ENCODE measurements around the gene CRACR2B.

The CRACR2B gene

GRCh38 chr11:839875-840617 is 12.3 kb downstream of the CRACR2B start:
- no peak for DNase-seq (ENCODE audit: low spot score)

GRCh38 chr11:841981-842369 is 14.3 kb downstream of the CRACR2B start:
- no peak for DNase-seq (ENCODE audit: low spot score)

- peak; percentile 88 for DNase-seq (ENCODE audit: low spot score)
Observed at GRCh38 chr11:842370-843002, 14.8 kb downstream of the CRACR2B start, which contains the start of the genes POLR2L and TSPAN4. POLR2L (minus strand) TSS chr11:842529; CDS start chr11:842508, 21 bp downstream. TSPAN4 (plus strand) TSS chr11:842852; CDS start chr11:850305, 7,453 bp downstream.

DNA sequence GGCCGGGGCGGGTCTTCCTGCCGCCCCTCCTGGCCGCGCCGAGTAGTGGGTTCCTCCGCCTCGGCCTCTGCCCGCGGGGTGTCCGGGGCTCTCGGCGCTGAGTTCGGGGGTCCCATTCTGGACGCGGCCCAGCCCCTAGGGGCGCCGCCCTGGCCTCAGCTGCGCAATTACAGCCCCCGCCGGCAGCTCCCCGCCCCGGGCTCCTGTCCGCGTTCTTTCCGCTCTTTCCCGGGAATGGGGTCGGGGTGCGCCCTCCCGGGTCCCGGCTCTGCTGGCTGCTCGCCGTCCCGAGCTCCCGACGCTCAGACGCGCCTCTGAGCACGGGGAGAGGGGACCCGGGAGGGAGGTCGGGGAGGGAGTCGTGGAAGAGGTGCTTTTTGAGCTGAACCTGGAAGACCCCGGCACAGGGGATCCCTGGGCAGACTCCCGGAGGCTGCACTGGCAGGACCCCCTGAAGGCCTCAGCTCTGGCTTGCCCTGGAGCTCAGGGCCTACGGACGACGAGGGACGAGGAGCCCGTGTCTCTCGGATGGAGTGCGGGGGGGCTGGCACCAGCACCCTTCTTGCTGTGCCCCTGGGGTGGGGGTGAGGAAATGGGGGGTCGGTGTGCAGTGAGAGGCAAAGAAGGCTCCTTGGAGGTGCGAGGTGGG is 15.5 kb downstream of the CRACR2B start:
- DNase-seq (ENCODE audit: low spot score), result no peak

- DNase-seq (ENCODE audit: low spot score), result peak; percentile 81
Observed at GRCh38 chr11:843818-844692, 16.3 kb downstream of the CRACR2B start.

GRCh38 chr11:844693-845644 is 17.2 kb downstream of the CRACR2B start:
- peak; percentile 70 for DNase-seq (ENCODE audit: low spot score)

DNA sequence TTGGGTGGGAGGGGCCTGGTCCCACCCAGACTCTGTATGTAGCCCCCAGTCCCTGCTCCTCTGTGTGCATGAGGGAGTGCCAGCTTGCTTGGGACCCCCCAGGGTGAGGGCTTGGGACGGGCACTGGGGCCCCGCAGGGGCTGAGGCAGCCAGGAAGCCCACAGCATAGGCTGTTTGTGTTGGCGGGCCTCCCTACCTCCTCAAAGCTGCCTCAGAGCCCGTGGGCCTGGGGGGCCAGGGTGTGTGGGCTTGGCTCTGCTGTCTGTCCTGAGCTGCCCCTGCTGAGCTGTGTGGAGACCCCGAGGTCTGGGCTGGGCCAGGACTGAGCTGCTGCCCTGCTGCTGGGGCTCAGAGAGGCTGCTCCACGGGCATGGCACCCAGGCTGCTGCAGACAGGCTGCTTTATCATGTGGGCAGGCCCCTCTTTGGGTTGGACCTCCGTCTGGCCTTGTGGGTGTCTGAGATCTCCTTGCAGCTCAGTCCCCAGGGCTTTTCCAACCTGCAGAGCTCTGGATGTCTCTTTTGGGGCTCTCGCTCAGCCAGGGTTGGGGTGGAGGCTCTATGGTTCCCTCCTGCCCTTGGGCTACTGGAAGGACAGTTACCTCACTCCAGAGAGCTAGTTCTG is 18.3 kb downstream of the CRACR2B start:
- no peak for DNase-seq (ENCODE audit: low spot score)

- no peak for DNase-seq (ENCODE audit: low spot score)
Observed at GRCh38 chr11:846496-847098, 18.9 kb downstream of the CRACR2B start.

DNA sequence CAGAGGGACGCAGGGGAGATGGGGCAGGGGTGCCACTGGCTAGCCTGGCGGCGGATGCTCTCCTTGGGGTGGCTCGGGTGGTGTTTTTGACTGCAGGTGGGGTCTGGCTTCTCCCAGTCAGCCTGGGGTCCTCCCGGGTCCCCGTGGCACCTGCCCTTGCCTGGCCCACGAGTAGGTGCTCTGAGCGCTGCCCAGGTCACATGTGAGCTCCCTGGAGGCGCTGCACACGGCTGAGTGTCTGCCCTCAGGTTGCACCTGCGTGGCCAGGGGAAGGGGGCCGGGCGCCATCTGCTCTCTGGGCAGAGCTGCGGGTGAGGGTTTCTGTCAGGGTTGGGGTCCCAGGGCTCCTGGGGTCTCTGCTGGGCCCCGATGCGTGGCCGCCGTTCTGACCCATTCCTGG is 20.2 kb downstream of the CRACR2B start:
- no peak for DNase-seq (ENCODE audit: low spot score)

DNA sequence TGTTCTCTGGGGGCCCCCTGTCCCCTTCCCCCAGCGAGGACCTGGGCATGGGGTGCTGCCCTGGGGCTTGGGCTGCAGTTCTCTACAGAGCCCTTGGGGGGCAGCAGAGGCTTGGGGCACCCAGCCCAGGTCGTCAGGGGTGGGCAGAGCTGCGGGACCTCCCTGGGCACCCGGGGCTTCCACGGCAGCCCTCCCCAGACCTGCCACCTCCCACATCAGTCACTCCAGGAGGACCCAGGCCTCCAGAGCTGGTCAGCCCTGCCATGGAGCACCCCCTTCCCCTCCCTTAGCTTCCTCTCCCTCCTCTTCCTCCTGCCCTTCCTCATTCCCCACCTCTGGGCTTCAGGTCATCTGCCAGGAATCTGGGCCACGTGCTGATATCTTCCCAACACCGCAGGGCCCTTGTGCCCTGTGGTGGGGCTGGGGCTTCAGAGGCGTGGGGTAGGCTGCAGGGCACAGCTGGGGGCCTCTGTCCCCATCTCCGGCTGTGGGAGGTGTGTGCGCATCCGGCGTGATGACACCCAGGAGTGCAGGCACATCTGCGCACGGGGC is 20.7 kb downstream of the CRACR2B start:
- DNase-seq (ENCODE audit: low spot score), result no peak

DNA sequence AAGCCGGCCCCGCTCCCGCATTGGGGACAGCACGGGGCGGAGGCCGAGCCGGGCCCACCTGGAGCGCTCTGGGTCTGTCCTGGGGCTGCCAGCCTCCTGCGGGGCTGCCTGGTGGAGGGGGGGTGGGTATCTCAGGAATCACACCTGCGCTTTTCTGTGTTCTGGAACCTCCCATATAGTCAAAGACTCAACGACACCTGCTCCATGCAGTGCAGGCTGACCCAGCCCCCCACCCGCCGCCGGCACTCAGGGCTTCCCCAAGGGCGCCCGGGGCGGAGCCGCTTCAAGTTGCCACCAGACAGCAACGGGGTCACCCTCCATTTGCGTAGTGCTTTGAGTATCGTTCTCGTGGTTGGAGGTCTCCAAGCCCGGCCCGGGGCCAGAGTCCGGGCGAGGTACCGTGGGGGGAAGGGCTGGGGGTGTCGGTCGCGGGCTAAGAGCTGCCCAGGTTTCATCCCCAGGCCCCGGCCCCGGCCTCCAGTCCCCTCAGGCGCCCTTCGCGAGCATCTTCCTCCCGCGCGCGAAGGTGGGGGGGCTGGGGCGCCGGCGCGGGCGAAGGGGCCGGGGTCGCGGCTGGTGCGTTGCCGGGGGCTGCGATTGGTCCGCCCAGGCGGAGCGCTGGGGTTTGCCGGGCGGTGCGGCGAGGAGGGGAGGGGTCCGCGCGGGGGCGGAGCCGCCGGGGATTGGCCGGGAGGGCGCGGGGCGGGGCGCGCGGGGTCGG is 21.5 kb downstream of the CRACR2B start:
- DNase-seq (ENCODE audit: low spot score), result no peak

DNA sequence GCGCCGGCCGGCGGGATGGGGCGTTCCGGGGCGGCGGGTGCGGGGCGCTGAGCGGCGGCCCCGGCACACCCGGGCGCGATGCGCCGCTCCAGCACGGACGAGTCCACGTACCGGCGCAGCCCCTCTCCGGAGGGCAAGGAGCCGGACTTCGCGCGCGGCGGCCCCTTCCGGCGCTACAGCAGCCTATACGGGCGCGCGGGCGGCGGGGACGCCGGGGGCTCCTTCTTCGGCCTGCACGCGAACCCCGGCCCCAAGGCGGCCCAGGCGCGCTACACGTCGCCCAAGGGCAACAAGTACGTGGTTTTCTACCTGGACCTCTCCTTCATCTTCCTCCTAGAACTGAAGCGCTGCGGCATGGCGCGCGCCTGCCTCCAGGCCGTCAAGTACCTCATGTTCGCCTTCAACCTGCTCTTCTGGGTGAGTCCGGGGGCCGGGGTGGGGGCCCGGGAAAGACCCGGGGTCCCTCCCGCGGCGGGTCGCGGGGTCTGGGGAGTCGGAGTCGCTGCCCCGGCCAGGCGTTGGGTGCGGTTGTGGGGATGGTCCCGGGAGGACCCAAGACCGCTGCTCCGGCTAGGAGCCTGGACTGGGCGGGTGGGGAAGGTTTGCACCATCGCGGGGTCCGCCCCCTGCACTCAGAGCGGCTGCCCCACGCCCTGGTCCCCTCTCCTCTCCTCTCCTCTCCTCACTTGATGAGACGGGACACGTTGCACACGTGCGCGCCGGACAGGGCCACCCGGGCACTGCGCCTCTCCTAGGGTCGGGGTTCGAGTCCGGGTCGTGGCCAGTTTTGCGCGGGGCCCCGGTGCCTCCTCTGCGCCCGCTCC is 22.4 kb downstream of the CRACR2B start:
- DNase-seq (ENCODE audit: low spot score), result no peak

DNA sequence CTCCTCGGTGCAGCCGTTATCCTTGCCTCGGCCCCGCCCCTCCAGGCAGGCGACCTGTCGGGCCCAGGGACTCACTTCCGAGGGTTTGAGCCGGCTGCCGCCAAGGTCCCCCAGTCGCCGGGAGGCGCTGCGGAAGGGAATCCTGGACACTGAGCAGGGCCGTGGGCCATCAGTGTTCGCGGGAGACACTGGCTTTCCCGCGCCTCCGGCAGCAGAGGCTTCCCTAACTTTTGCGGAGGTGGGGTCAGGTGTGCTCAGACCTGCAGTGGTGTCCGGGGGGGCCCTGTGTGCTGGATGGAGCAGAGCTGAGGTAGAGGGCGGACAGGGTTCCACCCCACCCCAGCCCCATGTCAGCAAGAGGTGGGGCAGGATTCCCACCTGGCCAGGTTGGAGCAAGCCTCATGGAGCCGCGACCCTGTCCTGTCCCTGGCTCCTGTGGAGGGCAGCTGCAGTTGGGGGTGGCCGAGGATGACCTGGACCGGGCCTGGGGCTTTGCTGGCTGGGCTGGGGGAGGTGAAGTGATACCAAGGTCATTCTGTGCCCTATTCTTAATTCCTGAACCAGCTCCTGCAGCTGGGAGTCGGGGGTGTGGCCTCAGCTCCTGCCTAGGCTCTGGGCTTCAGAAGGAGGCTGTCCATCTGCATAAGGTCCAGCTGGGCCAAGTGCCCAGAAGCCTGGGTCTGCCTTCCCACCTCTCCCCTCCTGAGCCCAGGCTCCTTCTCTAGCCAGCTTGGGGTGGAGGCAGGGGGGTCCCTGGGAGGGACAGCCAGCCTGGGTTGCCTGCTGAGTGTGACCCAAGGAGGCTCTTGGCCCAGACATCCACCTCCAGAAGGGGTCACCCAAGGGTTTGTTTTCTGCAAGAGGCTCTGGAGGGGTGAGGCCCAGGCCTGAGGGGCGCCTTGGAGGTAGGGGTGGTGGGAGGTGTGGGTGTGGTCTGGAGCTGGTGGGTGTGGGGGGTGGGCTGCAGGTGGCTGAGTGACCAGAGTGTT is 23.4 kb downstream of the CRACR2B start:
- DNase-seq (ENCODE audit: low spot score), result no peak

- DNase-seq (ENCODE audit: low spot score), result no peak
Observed at GRCh38 chr11:852762-853161, 25.0 kb downstream of the CRACR2B start.

GRCh38 chr11:853682-854448 is 26.1 kb downstream of the CRACR2B start:
- no peak for DNase-seq (ENCODE audit: low spot score)
